Measurements from ENCODE around the gene RGPD3.
"Not testable (repeated sequence)": the region's sequence is repeated elsewhere in the genome, so short reads cannot be mapped to it uniquely, and the experiment has no call there.

- not testable (repeated sequence) for TF ChIP-seq CBX5 (IDR thresholded peaks at IDR 0.05; ENCODE audit: low read depth); EP300 (IDR thresholded peaks at IDR 0.05; ENCODE audit: borderline replicate concordance in 1 of 2, control insufficient read depth in 1 of 2, low read depth in 2 of 2, low read length in 2 of 2); JUND (IDR thresholded peaks at IDR 0.05; ENCODE audit: low read depth, low read length); SREBF2 (IDR thresholded peaks at IDR 0.05; ENCODE audit: low read length); ASH2L (IDR thresholded peaks at IDR 0.05; ENCODE audit: borderline replicate concordance, low read depth); MYC (IDR thresholded peaks at IDR 0.05; ENCODE audit: insufficient read depth, insufficient read length, insufficient replicate concordance, low read length, severe bottlenecking); ATF2 (IDR thresholded peaks at IDR 0.05; ENCODE audit: low read length); USF2 (IDR thresholded peaks at IDR 0.05; ENCODE audit: borderline replicate concordance, low read depth, low read length); ZBED1 (IDR thresholded peaks at IDR 0.05; ENCODE audit: borderline replicate concordance); CBFB (IDR thresholded peaks at IDR 0.05; ENCODE audit: low read depth); EZH2 (IDR thresholded peaks at IDR 0.05; ENCODE audit: borderline replicate concordance, control insufficient read depth, low read depth, low read length); CBX3 (IDR thresholded peaks at IDR 0.05; ENCODE audit: borderline replicate concordance, low read depth)
- TF ChIP-seq CTCF (IDR thresholded peaks at IDR 0.05 in 2 of 3, conservative IDR thresholded peaks at IDR 0.05 in 1 of 3; ENCODE audit: control insufficient read depth in 2 of 3, extremely low read depth in 1 of 3, insufficient read depth in 1 of 3, low read depth in 3 of 3, low read length in 3 of 3) = peak in 1 of 3 experiments; percentile 18; a peak in 1 of 6 replicates
Measured at GRCh38 chr2:106470658-106471057, 2.4 kb upstream of the RGPD3 start.
